NT2/D1 (cell line): Measurements from ENCODE around the gene P4HB.

ENCODE experiments used
- SUZ12 ChIP-seq: IDR thresholded peaks from 2 replicates; pipeline ENCODE4 v1.6.1; 2011; ENCODE audit not compliant: insufficient read length, insufficient read depth; ENCODE audit errors: extremely low read depth
- ZNF274 ChIP-seq: IDR thresholded peaks from 2 replicates; pipeline ENCODE4 v1.6.1; 2011; ENCODE audit warnings: mild to moderate bottlenecking, low read depth, low read length

- TF ChIP-seq ZNF274 (no peak), SUZ12 (no peak)
These were observed 41.1 kb upstream of the P4HB start for GRCh38 chr17:81901167-81902022.
